ENCODE results near the gene HAUS7.

- TF ChIP-seq SRF (IDR thresholded peaks at IDR 0.05; ENCODE audit: low read depth, low read length): no peak
- TF ChIP-seq, protein P1, sequence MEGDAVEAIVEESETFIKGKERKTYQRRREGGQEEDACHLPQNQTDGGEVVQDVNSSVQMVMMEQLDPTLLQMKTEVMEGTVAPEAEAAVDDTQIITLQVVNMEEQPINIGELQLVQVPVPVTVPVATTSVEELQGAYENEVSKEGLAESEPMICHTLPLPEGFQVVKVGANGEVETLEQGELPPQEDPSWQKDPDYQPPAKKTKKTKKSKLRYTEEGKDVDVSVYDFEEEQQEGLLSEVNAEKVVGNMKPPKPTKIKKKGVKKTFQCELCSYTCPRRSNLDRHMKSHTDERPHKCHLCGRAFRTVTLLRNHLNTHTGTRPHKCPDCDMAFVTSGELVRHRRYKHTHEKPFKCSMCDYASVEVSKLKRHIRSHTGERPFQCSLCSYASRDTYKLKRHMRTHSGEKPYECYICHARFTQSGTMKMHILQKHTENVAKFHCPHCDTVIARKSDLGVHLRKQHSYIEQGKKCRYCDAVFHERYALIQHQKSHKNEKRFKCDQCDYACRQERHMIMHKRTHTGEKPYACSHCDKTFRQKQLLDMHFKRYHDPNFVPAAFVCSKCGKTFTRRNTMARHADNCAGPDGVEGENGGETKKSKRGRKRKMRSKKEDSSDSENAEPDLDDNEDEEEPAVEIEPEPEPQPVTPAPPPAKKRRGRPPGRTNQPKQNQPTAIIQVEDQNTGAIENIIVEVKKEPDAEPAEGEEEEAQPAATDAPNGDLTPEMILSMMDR (IDR thresholded peaks at IDR 0.05; ENCODE audit: control extremely low read depth in 1 of 3, insufficient read depth in 1 of 3, low read depth in 1 of 3, low read length in 3 of 3): no peak
- TF ChIP-seq CHD7 (IDR thresholded peaks at IDR 0.05; ENCODE audit: insufficient replicate concordance, low read length): no peak
- no peak for TF ChIP-seq BRCA1 (IDR thresholded peaks at IDR 0.05; ENCODE audit: low read depth, low read length)
- TF ChIP-seq, protein P2, sequence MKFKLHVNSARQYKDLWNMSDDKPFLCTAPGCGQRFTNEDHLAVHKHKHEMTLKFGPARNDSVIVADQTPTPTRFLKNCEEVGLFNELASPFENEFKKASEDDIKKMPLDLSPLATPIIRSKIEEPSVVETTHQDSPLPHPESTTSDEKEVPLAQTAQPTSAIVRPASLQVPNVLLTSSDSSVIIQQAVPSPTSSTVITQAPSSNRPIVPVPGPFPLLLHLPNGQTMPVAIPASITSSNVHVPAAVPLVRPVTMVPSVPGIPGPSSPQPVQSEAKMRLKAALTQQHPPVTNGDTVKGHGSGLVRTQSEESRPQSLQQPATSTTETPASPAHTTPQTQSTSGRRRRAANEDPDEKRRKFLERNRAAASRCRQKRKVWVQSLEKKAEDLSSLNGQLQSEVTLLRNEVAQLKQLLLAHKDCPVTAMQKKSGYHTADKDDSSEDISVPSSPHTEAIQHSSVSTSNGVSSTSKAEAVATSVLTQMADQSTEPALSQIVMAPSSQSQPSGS (IDR thresholded peaks at IDR 0.05; ENCODE audit: low read length): no peak
- no peak for TF ChIP-seq TEAD4 (IDR thresholded peaks at IDR 0.05; ENCODE audit: low read depth, low read length)
- no peak for TF ChIP-seq FOSL1 (IDR thresholded peaks at IDR 0.05; ENCODE audit: insufficient read depth, low read depth, low read length)
- TF ChIP-seq POLR2A (IDR thresholded peaks at IDR 0.05; ENCODE audit: control extremely low read depth in 1 of 2, low read depth in 2 of 2, low read length in 2 of 2): no peak
- TF ChIP-seq, protein P3, sequence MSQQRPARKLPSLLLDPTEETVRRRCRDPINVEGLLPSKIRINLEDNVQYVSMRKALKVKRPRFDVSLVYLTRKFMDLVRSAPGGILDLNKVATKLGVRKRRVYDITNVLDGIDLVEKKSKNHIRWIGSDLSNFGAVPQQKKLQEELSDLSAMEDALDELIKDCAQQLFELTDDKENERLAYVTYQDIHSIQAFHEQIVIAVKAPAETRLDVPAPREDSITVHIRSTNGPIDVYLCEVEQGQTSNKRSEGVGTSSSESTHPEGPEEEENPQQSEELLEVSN (IDR thresholded peaks at IDR 0.05): no peak
- TF ChIP-seq EZH2 (IDR thresholded peaks at IDR 0.05; ENCODE audit: low read depth, low read length, severe bottlenecking): no peak
These were observed 15.2 kb upstream of the HAUS7 start for GRCh38 chrX:153485396-153486080.
